K562 (cell line): Measurements from ENCODE around the gene KLHDC7A. TPM values are rescaled to one million over a fixed set of nuclear protein-coding genes. Genes with fewer than 3 reads are reported as not detected.
A peak's percentile ranks its signal among the peaks of the same experiment; 100 is the strongest.

Experiments
- ATF1 ChIP-seq, 2 experiments: fragments of 450-650 bp in 1 of 2; IDR thresholded peaks; 2 replicates each; pipeline ENCODE4 v1.6.1; 2016; ENCODE audit warnings: missing compliant biosample characterization in 1 of 2, missing genetic modification characterization in 1 of 2
- BCL6 ChIP-seq: fragments of 250-450 bp; sonication (Bioruptor Pico); IDR thresholded peaks from 2 replicates; pipeline ENCODE4 v1.4.0; 2020
- BMI1 ChIP-seq: fragments of 150-350 bp; IDR thresholded peaks from 2 replicates; pipeline ENCODE4 v1.6.1; 2014; ENCODE audit warnings: low read length
- CHD2 ChIP-seq: IDR thresholded peaks from 2 replicates; pipeline ENCODE4 v1.6.1; 2011; ENCODE audit warnings: low read depth, low read length
- CREM ChIP-seq: IDR thresholded peaks from 2 replicates; pipeline ENCODE4 v1.6.1; 2014; ENCODE audit warnings: antibody characterized with exemption, low read depth
- EHMT2 ChIP-seq: fragments of 450-650 bp; IDR thresholded peaks from 2 replicates; pipeline ENCODE4 v1.6.1; 2018; ENCODE audit warnings: antibody characterized with exemption
- FOXA3 ChIP-seq, 2 experiments: fragments of 450-650 bp in 1 of 2; sonication (generic) in 1 of 2; formaldehyde crosslinking; IDR thresholded peaks in 1 of 2; conservative IDR thresholded peaks in 1 of 2; 2 replicates each; pipeline versions ENCODE4 v1.4.0 to v1.8.0; 2020 to 2022; ENCODE audit warnings: mild to moderate bottlenecking in 2 of 2, missing genetic modification reagents in 1 of 2
- FUS ChIP-seq: fragments of 200-400 bp; formaldehyde crosslinking; optimal IDR thresholded peaks from 2 replicates; pipeline ENCODE3; 2017; ENCODE audit warnings: low read depth, low read length
- GATAD2B ChIP-seq: fragments of 450-650 bp; IDR thresholded peaks from 2 replicates; pipeline ENCODE4 v1.6.1; 2017; ENCODE audit warnings: mild to moderate bottlenecking, borderline replicate concordance
- KLF13 ChIP-seq: fragments of 450-650 bp; IDR thresholded peaks from 2 replicates; pipeline ENCODE4 v1.6.1; 2016; ENCODE audit warnings: missing genetic modification characterization, low read depth, mild to moderate bottlenecking, missing compliant biosample characterization, moderate library complexity, borderline replicate concordance
- MAFK ChIP-seq: IDR thresholded peaks from 2 replicates; pipeline ENCODE4 v1.6.1; 2011; ENCODE audit warnings: low read length, improper control_type of control experiment
- MTA1 ChIP-seq: fragments of 450-650 bp; IDR thresholded peaks from 2 replicates; pipeline ENCODE4 v1.6.1; 2017; ENCODE audit warnings: borderline replicate concordance
- RBM34 ChIP-seq: fragments of 200-400 bp; formaldehyde crosslinking; IDR thresholded peaks from 2 replicates; pipeline ENCODE4 v1.6.1; 2018; ENCODE audit warnings: low read length, borderline replicate concordance; ENCODE audit not compliant: insufficient read depth
- STAT5A ChIP-seq: IDR thresholded peaks from 2 replicates; pipeline ENCODE4 v1.6.1; 2012; ENCODE audit warnings: low read length, inconsistent platforms, borderline replicate concordance
- ZNF174 ChIP-seq: fragments of 250-450 bp; sonication (Bioruptor Pico); IDR thresholded peaks from 2 replicates; pipeline ENCODE4 v1.4.0; 2020; ENCODE audit warnings: mild to moderate bottlenecking
- ZNF3 ChIP-seq: fragments of 250-450 bp; sonication (Bioruptor Pico); IDR thresholded peaks from 2 replicates; pipeline ENCODE4 v1.5.0; 2021; ENCODE audit warnings: mild to moderate bottlenecking, moderate library complexity
- polyA plus RNA-seq, 8 experiments: library from polyadenylated mRNA; depleted of rRNA in 4 of 8; stranded (reverse) in 5 of 8; unstranded in 3 of 8; fragments of >200 nt; fragmentation: Nextera tagmentation in 2 of 8; fragmentation: Illumina TruSeq in 1 of 8; extraction: Ambion mirVana in 2 of 8; extraction: Trizol in 1 of 8; gene quantifications; 2 replicates each; pipeline versions ENCODE4 v1.2.1 to v1.2.3, GENCODE V29; 2011 to 2014; ENCODE audit warnings: inconsistent platforms in 1 of 8, missing spikeins in 1 of 8
- total RNA-seq, 7 experiments: library from RNA; depleted of rRNA in 6 of 7; stranded (reverse); fragments of >200 nt in 6 of 7; fragmentation: Illumina TruSeq in 2 of 7; extraction: Trizol in 2 of 7; gene quantifications; 2 replicates each; pipeline versions ENCODE4 v1.2.1 to v1.2.3, GENCODE V29; 2011 to 2021; ENCODE audit warnings: low replicate concordance in 1 of 7
- TF ChIP-seq, protein P1 (sequence below): sonication (generic); formaldehyde crosslinking; IDR thresholded peaks from 2 replicates; pipeline ENCODE4 v1.8.0; 2022; ENCODE audit warnings: mild to moderate bottlenecking, missing genetic modification reagents, borderline replicate concordance
- TF ChIP-seq, protein P2 (sequence below): fragments of 250-450 bp; sonication (Bioruptor Pico); IDR thresholded peaks from 2 replicates; pipeline ENCODE4 v1.8.0; 2022; ENCODE audit warnings: inconsistent platforms, mild to moderate bottlenecking, moderate library complexity, borderline replicate concordance
- TF ChIP-seq, protein P3 (sequence below), 2 experiments: IDR thresholded peaks; 2 replicates each; pipeline ENCODE4 v1.6.1; 2012; ENCODE audit warnings: improper control_type of control experiment in 2 of 2, low read depth in 2 of 2, low read length in 2 of 2, borderline replicate concordance in 1 of 2
- TF ChIP-seq, protein P4 (sequence below): fragments of 250-450 bp; sonication (Bioruptor Pico); IDR thresholded peaks from 2 replicates; pipeline ENCODE4 v1.8.0; 2022; ENCODE audit warnings: inconsistent platforms

Gene KLHDC7A
- total and polyA plus RNA-seq, 9 of the 15 experiments (the other 6 are each of a cell fraction or from before 2014, with no cell fraction given), result 0.01 to 0.02 (median 0.01) TPM; not detected in 6

DNA sequence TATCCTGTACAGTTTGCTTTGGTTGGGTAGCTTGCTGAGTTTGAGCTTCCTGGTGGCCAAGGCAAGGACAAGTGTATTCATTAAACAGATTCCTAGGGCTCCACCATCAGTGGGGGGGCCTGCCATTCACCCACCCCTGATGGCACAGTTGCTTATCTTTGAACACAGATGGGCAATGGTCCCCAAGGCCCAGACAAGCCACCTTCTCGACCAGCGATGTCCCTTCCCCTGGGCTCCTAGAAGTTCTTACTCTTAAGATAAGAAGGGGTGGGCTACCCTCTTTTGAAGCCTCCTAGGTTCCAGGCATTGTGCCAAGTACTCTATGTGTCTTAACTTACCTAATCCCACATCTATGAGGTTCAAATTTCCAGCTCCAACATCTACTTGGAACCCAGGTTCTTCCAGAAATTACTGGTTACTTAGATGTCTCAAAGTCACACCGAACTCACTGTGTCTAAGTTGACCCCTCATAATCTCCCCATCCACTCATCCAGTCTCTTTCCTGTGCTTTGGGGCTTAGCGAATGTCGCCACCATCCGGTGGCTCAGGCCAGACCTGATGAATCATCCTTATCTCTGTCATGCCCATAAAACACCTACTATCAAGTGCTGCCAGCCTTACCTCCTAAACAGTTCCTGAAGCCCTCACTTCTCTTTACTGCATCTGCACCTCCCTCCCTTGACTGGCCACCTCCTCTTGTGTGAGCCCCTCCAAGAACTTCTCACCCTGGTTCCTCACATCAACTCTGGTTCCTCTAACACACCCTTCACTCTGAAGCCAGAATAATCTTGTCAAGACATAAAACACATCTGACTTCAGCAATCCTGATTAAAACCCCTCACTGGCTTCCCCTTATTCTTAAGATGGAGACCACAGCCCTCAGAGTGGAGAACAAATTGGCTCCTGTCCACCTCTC lies 50.1 kb downstream of the KLHDC7A start (continued):
- TF ChIP-seq, protein P1, sequence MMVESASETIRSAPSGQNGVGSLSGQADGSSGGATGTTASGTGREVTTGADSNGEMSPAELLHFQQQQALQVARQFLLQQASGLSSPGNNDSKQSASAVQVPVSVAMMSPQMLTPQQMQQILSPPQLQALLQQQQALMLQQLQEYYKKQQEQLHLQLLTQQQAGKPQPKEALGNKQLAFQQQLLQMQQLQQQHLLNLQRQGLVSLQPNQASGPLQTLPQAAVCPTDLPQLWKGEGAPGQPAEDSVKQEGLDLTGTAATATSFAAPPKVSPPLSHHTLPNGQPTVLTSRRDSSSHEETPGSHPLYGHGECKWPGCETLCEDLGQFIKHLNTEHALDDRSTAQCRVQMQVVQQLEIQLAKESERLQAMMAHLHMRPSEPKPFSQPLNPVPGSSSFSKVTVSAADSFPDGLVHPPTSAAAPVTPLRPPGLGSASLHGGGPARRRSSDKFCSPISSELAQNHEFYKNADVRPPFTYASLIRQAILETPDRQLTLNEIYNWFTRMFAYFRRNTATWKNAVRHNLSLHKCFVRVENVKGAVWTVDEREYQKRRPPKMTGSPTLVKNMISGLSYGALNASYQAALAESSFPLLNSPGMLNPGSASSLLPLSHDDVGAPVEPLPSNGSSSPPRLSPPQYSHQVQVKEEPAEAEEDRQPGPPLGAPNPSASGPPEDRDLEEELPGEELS, result no peak
- TF ChIP-seq FOXA3 (CRISPR knock-in tag; conservative IDR thresholded peaks at IDR 0.05 in 1 of 2, IDR thresholded peaks at IDR 0.05 in 1 of 2), result no peak
- TF ChIP-seq GATAD2B, result 0 out of 2 replicates have a peak, but pooled peaks have one; percentile 66
- peak; percentile 76 for TF ChIP-seq STAT5A
- TF ChIP-seq ZNF3 (CRISPR knock-in tag), result no peak
- TF ChIP-seq, protein P2, sequence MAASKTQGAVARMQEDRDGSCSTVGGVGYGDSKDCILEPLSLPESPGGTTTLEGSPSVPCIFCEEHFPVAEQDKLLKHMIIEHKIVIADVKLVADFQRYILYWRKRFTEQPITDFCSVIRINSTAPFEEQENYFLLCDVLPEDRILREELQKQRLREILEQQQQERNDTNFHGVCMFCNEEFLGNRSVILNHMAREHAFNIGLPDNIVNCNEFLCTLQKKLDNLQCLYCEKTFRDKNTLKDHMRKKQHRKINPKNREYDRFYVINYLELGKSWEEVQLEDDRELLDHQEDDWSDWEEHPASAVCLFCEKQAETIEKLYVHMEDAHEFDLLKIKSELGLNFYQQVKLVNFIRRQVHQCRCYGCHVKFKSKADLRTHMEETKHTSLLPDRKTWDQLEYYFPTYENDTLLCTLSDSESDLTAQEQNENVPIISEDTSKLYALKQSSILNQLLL (CRISPR knock-in tag), result no peak
- no peak for TF ChIP-seq RBM34
- peak; percentile 52; the same call in 1 of the 2 replicates for TF ChIP-seq CREM
- peak; percentile 37; the same call in 1 of the 2 replicates for TF ChIP-seq MAFK
- TF ChIP-seq, protein P3, sequence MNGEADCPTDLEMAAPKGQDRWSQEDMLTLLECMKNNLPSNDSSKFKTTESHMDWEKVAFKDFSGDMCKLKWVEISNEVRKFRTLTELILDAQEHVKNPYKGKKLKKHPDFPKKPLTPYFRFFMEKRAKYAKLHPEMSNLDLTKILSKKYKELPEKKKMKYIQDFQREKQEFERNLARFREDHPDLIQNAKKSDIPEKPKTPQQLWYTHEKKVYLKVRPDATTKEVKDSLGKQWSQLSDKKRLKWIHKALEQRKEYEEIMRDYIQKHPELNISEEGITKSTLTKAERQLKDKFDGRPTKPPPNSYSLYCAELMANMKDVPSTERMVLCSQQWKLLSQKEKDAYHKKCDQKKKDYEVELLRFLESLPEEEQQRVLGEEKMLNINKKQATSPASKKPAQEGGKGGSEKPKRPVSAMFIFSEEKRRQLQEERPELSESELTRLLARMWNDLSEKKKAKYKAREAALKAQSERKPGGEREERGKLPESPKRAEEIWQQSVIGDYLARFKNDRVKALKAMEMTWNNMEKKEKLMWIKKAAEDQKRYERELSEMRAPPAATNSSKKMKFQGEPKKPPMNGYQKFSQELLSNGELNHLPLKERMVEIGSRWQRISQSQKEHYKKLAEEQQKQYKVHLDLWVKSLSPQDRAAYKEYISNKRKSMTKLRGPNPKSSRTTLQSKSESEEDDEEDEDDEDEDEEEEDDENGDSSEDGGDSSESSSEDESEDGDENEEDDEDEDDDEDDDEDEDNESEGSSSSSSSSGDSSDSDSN (IDR thresholded peaks at IDR 0.05; ENCODE audit: borderline replicate concordance in 1 of 2, low read depth in 2 of 2, low read length in 2 of 2), result no peak
- no peak for TF ChIP-seq ATF1 (CRISPR knock-in tag; IDR thresholded peaks at IDR 0.05)
- peak; percentile 20; the same call in 1 of the 2 replicates for TF ChIP-seq ATF1 (tag; IDR thresholded peaks at IDR 0.05)
- TF ChIP-seq, protein P4, sequence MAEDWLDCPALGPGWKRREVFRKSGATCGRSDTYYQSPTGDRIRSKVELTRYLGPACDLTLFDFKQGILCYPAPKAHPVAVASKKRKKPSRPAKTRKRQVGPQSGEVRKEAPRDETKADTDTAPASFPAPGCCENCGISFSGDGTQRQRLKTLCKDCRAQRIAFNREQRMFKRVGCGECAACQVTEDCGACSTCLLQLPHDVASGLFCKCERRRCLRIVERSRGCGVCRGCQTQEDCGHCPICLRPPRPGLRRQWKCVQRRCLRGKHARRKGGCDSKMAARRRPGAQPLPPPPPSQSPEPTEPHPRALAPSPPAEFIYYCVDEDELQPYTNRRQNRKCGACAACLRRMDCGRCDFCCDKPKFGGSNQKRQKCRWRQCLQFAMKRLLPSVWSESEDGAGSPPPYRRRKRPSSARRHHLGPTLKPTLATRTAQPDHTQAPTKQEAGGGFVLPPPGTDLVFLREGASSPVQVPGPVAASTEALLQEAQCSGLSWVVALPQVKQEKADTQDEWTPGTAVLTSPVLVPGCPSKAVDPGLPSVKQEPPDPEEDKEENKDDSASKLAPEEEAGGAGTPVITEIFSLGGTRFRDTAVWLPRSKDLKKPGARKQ (CRISPR knock-in tag), result no peak
- TF ChIP-seq EHMT2, result 0 out of 2 replicates have a peak, but pooled peaks have one; percentile 33
- TF ChIP-seq BMI1, result no peak
- TF ChIP-seq MTA1, result peak; percentile 52; the same call in 1 of the 2 replicates
- no peak for TF ChIP-seq ZNF174
- no peak for TF ChIP-seq FUS
- TF ChIP-seq KLF13, result no peak
- TF ChIP-seq BCL6 (CRISPR knock-in tag), result no peak
- TF ChIP-seq CHD2, result no peak
